ENCODE results near the gene TNRC18.

The TNRC18 gene

GRCh38 chr7:5433181-5433580 is 9.5 kb upstream of the TNRC18 start:
- no peak for TF ChIP-seq CTCF (IDR thresholded peaks at IDR 0.05; ENCODE audit: low read depth, low read length, missing control alignments)
- H3K4me3 ChIP-seq (ENCODE audit: low read depth, low read length), result no peak overlapping the region
- no peak for DNase-seq (ENCODE audit: low read depth)

- TF ChIP-seq CTCF (IDR thresholded peaks at IDR 0.05; ENCODE audit: low read depth, low read length, missing control alignments), result no peak
- DNase-seq (ENCODE audit: low read depth), result no peak
- no peak overlapping the region for H3K4me3 ChIP-seq (ENCODE audit: low read depth, low read length)
Observed at GRCh38 chr7:5432691-5433090, 9.1 kb upstream of the TNRC18 start.

- DNase-seq (ENCODE audit: low read depth), result no peak
- TF ChIP-seq CTCF (IDR thresholded peaks at IDR 0.05; ENCODE audit: low read depth, low read length, missing control alignments), result no peak
- H3K4me3 ChIP-seq (ENCODE audit: low read depth, low read length), result no peak overlapping the region
Observed at GRCh38 chr7:5431560-5432015, 8.0 kb upstream of the TNRC18 start.

GRCh38 chr7:5430612-5430947 is 6.9 kb upstream of the TNRC18 start:
- TF ChIP-seq CTCF (IDR thresholded peaks at IDR 0.05; ENCODE audit: low read depth, low read length, missing control alignments), result no peak
- no peak for DNase-seq (ENCODE audit: low read depth)
- H3K4me3 ChIP-seq (ENCODE audit: low read depth, low read length), result no peak overlapping the region

GRCh38 chr7:5429857-5430611 is 6.4 kb upstream of the TNRC18 start:
- no peak overlapping the region for H3K4me3 ChIP-seq (ENCODE audit: low read depth, low read length)
- DNase-seq (ENCODE audit: low read depth), result no peak
- TF ChIP-seq CTCF (IDR thresholded peaks at IDR 0.05; ENCODE audit: low read depth, low read length, missing control alignments), result no peak

- no peak overlapping the region for H3K4me3 ChIP-seq (ENCODE audit: low read depth, low read length)
- TF ChIP-seq CTCF (IDR thresholded peaks at IDR 0.05; ENCODE audit: low read depth, low read length, missing control alignments), result no peak
- DNase-seq (ENCODE audit: low read depth), result no peak
Observed at GRCh38 chr7:5429253-5429856, 5.7 kb upstream of the TNRC18 start.
